Mesothelial cell of epicardium (in vitro differentiated cells): Measurements from ENCODE around the gene NXPH1. TPM values are rescaled to one million over a fixed set of nuclear protein-coding genes. Genes with fewer than 3 reads are reported as not detected.

Experiments
- DNase-seq, 2 experiments: peaks; one replicate each; pipeline ENCODE4 v3.0.0; 2021; ENCODE audit warnings: low spot score in 2 of 2; ENCODE audit not compliant: unreplicated experiment in 2 of 2
- H3K27ac Mint-ChIP-seq: 2 replicates; pipeline ENCODE4 v1.8.0; 2021; ENCODE audit warnings: mixed read lengths
- H3K27me3 Mint-ChIP-seq: 2 replicates; pipeline ENCODE4 v1.8.0; 2021; ENCODE audit warnings: low read depth, mixed read lengths
- H3K36me3 Mint-ChIP-seq: 2 replicates; pipeline ENCODE4 v1.8.0; 2021; ENCODE audit warnings: mixed read lengths
- H3K4me1 Mint-ChIP-seq: 2 replicates; pipeline ENCODE4 v1.8.0; 2021; ENCODE audit warnings: mixed read lengths
- H3K4me3 Mint-ChIP-seq: 2 replicates; pipeline ENCODE4 v1.8.0; 2021; ENCODE audit warnings: mild to moderate bottlenecking, moderate library complexity, mixed read lengths
- H3K9me3 Mint-ChIP-seq: 2 replicates; pipeline ENCODE4 v1.8.0; 2021; ENCODE audit warnings: mixed read lengths
- total RNA-seq: library from RNA; stranded (reverse); gene quantifications from 3 replicates; pipeline ENCODE4 v1.2.1, GENCODE V29; 2021
- TF ChIP-seq, protein P1 (sequence below): fragments of 200-600 bp; sonication (generic); IDR thresholded peaks from one replicate; pipeline ENCODE4 v1.5.0; 2021; ENCODE audit warnings: antibody characterized with exemption; ENCODE audit not compliant: unreplicated experiment

NXPH1 gene
- total RNA-seq, 1 donor from 2014 or later: not detected

DNA sequence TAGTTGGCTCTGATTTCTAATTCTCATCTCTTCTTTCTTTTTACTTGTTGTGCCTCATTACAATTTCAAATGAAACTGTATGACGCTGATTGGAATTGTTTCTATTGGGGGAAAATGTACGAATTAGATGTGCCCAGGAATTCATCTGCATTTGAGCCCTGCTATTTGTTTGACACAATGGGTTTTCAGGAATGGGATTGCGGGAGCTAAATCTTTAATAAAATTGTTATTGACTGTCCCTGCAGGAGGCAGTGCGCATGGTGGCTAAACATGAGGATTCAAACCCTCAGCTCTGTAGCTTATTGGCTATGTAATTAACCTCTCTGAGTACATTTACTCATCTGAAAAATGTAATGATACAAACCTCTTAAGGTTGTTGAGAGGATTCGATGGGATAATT, 181.6 kb downstream of the NXPH1 start:
- TF ChIP-seq, protein P1, sequence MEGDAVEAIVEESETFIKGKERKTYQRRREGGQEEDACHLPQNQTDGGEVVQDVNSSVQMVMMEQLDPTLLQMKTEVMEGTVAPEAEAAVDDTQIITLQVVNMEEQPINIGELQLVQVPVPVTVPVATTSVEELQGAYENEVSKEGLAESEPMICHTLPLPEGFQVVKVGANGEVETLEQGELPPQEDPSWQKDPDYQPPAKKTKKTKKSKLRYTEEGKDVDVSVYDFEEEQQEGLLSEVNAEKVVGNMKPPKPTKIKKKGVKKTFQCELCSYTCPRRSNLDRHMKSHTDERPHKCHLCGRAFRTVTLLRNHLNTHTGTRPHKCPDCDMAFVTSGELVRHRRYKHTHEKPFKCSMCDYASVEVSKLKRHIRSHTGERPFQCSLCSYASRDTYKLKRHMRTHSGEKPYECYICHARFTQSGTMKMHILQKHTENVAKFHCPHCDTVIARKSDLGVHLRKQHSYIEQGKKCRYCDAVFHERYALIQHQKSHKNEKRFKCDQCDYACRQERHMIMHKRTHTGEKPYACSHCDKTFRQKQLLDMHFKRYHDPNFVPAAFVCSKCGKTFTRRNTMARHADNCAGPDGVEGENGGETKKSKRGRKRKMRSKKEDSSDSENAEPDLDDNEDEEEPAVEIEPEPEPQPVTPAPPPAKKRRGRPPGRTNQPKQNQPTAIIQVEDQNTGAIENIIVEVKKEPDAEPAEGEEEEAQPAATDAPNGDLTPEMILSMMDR: no peak
- H3K27ac Mint-ChIP-seq: no peak overlapping the region
- H3K4me3 Mint-ChIP-seq: no peak overlapping the region
- H3K9me3 Mint-ChIP-seq: no peaks in the 10 kb centered on the region
- no peak for DNase-seq
- H3K36me3 Mint-ChIP-seq: no peaks in the 10 kb centered on the region
- peaks cover 10% of the 10 kb centered on the region for H3K4me1 Mint-ChIP-seq
- H3K27me3 Mint-ChIP-seq: peaks cover 12% of the 10 kb centered on the region

DNA sequence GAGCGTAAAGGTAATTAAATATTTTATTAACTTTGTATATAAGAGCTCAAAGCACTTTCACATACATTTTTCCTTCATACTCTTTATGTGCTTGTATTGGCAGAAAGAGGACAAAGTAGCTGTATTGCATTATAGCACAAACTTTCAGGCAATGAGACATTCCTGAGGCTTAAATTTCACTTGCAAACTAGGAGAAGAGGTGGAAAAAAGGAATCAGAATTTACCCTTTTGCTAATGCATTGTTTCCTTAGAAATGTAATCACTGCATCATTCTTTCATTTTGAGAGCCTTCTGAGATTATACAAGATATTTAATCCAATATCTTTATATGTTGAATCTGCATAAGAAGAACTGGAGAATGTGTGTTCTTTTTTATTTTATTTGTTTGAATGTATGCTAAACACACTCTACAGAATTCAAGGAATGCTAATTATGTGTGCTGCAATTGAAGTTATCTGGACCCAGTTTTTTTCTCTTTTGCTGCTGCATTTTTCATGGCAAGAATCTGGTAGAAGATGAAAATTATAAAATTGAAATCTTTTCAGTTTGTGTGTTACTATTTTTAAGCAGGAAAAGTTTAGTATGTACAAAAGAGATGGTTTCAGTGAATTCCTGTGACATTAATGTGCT, 185.1 kb downstream of the NXPH1 start:
- Mint-ChIP-seq H3K27me3 (peaks cover 2% of the 10 kb centered on the region), H3K9me3 (no peaks in the 10 kb centered on the region), H3K4me3 (no peak overlapping the region), H3K27ac (peak overlapping the region; percentile 31), H3K4me1 (peaks cover 10% of the 10 kb centered on the region), H3K36me3 (no peaks in the 10 kb centered on the region)
- TF ChIP-seq, protein P1: no peak
- no peak for DNase-seq

DNA sequence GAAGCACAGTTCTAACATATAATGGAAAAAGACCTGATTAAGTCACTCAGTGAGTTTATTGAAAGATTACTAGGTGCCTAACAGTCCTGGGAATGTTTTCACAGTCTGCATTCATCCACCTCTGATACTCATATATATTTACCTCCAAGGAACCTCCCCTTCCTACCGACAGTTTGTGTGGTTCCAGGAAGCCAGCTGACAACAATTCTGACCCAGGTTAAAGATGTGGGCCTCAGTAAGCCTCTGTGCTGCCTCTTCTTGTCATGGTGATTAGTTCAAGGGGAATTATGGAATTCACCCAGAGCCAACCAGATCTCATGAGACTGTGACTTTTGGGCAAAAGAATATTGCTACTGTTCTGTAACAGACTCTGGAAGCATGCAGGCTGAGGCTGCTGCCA, 186.8 kb downstream of the NXPH1 start:
- no peak for DNase-seq
- Mint-ChIP-seq H3K9me3 (no peaks in the 10 kb centered on the region), H3K36me3 (no peaks in the 10 kb centered on the region), H3K27me3 (no peaks in the 10 kb centered on the region), H3K4me3 (no peak overlapping the region), H3K4me1 (peaks cover 10% of the 10 kb centered on the region), H3K27ac (no peak overlapping the region)
- TF ChIP-seq, protein P1: no peak

DNA sequence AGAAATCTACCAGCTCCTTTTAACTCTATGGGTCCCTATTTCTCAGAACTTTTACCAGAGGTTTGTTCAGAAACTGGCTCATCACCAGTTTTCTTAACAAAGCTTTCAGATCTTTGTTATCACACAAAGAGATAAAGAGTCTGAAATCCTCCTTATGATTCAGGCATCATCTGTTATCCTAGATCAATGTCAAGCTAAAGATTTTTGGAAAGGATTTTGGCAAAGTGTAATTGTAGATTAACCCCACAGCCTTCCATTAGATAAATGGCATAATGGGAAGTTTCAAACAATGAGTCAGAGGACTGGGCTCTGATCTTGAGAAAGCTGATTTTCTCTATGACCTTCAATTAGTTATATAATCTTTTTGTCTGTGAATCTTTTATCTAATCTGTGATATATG, 192.2 kb downstream of the NXPH1 start:
- Mint-ChIP-seq H3K4me3 (no peak overlapping the region), H3K36me3 (no peaks in the 10 kb centered on the region), H3K27ac (no peak overlapping the region), H3K9me3 (no peaks in the 10 kb centered on the region), H3K4me1 (no peaks in the 10 kb centered on the region), H3K27me3 (peaks cover 1% of the 10 kb centered on the region)
- DNase-seq: no peak
- TF ChIP-seq, protein P1: no peak

DNA sequence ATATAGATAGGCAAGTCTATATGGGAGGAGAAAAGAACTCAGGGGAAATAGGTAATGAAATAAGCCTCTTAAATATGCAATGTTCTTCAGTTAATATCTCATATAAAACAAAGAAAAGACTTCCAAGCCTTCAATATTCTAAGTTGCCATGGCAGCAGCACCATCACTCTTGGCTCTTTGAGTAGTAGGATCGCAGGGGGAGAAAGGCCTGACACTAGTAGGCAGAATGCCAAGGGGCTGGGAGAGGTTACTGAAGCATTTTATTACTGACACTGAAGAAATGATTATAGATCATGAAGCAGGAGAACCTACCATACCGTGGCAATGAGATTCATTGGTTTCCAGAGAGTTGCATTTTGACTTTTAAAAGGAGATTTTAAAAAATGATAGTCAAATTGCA, 193.9 kb downstream of the NXPH1 start:
- Mint-ChIP-seq H3K27ac (no peak overlapping the region), H3K9me3 (no peaks in the 10 kb centered on the region), H3K27me3 (peaks cover 1% of the 10 kb centered on the region), H3K36me3 (no peaks in the 10 kb centered on the region), H3K4me1 (no peaks in the 10 kb centered on the region), H3K4me3 (no peak overlapping the region)
- TF ChIP-seq, protein P1: no peak
- DNase-seq: no peak

DNA sequence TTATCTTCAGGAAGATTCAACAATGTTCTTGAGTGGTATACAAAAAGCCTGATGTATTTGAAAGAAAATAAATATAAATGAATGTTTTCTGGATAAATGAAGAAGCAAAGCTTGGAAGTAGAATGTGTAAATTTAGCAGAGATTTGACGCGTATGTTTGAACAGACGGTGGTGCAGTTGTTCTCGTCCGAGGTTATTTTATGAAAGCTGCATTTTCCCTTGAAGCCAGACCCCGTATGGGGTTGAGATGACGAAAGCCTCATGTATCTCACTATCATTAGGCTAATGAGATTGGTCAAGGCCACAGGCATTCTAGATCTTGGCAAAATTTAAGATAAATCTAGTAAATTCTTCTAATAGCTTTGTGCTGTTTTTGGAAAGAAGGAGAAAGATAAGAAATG, 195.2 kb downstream of the NXPH1 start:
- TF ChIP-seq, protein P1: no peak
- no peak for DNase-seq
- H3K36me3 Mint-ChIP-seq: no peaks in the 10 kb centered on the region
- no peak overlapping the region for H3K4me3 Mint-ChIP-seq
- H3K27me3 Mint-ChIP-seq: peaks cover 1% of the 10 kb centered on the region
- no peaks in the 10 kb centered on the region for H3K4me1 Mint-ChIP-seq
- H3K9me3 Mint-ChIP-seq: no peaks in the 10 kb centered on the region
- H3K27ac Mint-ChIP-seq: no peak overlapping the region
